H9 (cell line): ENCODE data around the gene MYCBPAP. TPM values are rescaled to one million over a fixed set of nuclear protein-coding genes. Genes with fewer than 3 reads are reported as not detected.
A peak's percentile ranks its signal among the peaks of the same experiment; 100 is the strongest.

Experiments used
- DNase-seq: peaks from one replicate; pipeline ENCODE4 v3.0.0-alpha.2; 2017
- H2AFZ ChIP-seq: one replicate; pipeline ENCODE4 v1.6.1; 2013; ENCODE audit warnings: mild to moderate bottlenecking, low read length, control low read depth, moderate library complexity
- H2AK5ac ChIP-seq: 2 replicates; pipeline ENCODE4 v1.6.1; 2013; ENCODE audit warnings: low read length, control low read depth, mixed read lengths; ENCODE audit not compliant: insufficient read length
- H2BK120ac ChIP-seq: one replicate; pipeline ENCODE4 v1.6.1; 2013; ENCODE audit warnings: low read depth, mild to moderate bottlenecking, low read length, control low read depth, inconsistent platforms; ENCODE audit not compliant: poor library complexity, severe bottlenecking
- H2BK12ac ChIP-seq: 2 replicates; pipeline ENCODE4 v1.6.1; 2013; ENCODE audit warnings: low read length, control low read depth, mixed read lengths, low read depth; ENCODE audit not compliant: insufficient read length
- H2BK15ac ChIP-seq: 2 replicates; pipeline ENCODE4 v1.6.1; 2013; ENCODE audit warnings: low read depth, low read length, control low read depth
- H2BK20ac ChIP-seq: one replicate; pipeline ENCODE4 v1.6.1; 2013; ENCODE audit warnings: low read depth, mild to moderate bottlenecking, low read length, control low read depth, inconsistent platforms; ENCODE audit not compliant: poor library complexity, severe bottlenecking
- H2BK5ac ChIP-seq: 2 replicates; pipeline ENCODE4 v1.6.1; 2013; ENCODE audit warnings: low read length, control low read depth, mixed read lengths; ENCODE audit not compliant: insufficient read length
- H3K14ac ChIP-seq: 2 replicates; pipeline ENCODE4 v1.6.1; 2013; ENCODE audit warnings: low read length, control low read depth; ENCODE audit not compliant: insufficient read depth
- H3K18ac ChIP-seq: 2 replicates; pipeline ENCODE4 v1.6.1; 2013; ENCODE audit warnings: low read depth, mild to moderate bottlenecking, mixed read lengths, low read length, control low read depth; ENCODE audit not compliant: insufficient read length
- H3K23ac ChIP-seq: 2 replicates; pipeline ENCODE4 v1.6.1; 2013; ENCODE audit warnings: low read length, control low read depth, mixed read lengths, low read depth; ENCODE audit not compliant: insufficient read length
- H3K23me2 ChIP-seq: 2 replicates; pipeline ENCODE4 v1.6.1; 2013; ENCODE audit warnings: low read depth, mild to moderate bottlenecking, mixed read lengths, low read length, control low read depth; ENCODE audit not compliant: insufficient read length, poor library complexity, severe bottlenecking
- H3K27ac ChIP-seq: 2 replicates; pipeline ENCODE4 v1.5.1; 2013; ENCODE audit warnings: low read length, control low read depth, mixed read lengths, low read depth; ENCODE audit not compliant: insufficient read length
- H3K27me3 ChIP-seq: 2 replicates; pipeline ENCODE4 v1.6.1; 2013; ENCODE audit warnings: low read length, control low read depth, inconsistent platforms; ENCODE audit not compliant: insufficient read depth
- H3K4ac ChIP-seq: 2 replicates; pipeline ENCODE4 v1.6.1; 2013; ENCODE audit warnings: low read depth, mild to moderate bottlenecking, control low read depth, inconsistent platforms, low read length, moderate library complexity
- H3K4me1 ChIP-seq: 2 replicates; pipeline ENCODE4 v1.6.1; 2013; ENCODE audit warnings: low read length, control low read depth, inconsistent platforms; ENCODE audit not compliant: insufficient read depth
- H3K4me2 ChIP-seq: 2 replicates; pipeline ENCODE4 v1.6.1; 2013; ENCODE audit warnings: low read length, control low read depth, mixed read lengths; ENCODE audit not compliant: insufficient read length, insufficient read depth
- H3K56ac ChIP-seq: 2 replicates; pipeline ENCODE4 v1.6.1; 2013; ENCODE audit warnings: low read depth, mild to moderate bottlenecking, mixed read lengths, low read length, control low read depth; ENCODE audit not compliant: insufficient read length
- H3K79me1 ChIP-seq: 2 replicates; pipeline ENCODE4 v1.6.1; 2013; ENCODE audit warnings: low read depth, mild to moderate bottlenecking, moderate library complexity, low read length, control low read depth, inconsistent platforms; ENCODE audit not compliant: insufficient read depth, poor library complexity, severe bottlenecking
- H3K79me2 ChIP-seq: 2 replicates; pipeline ENCODE4 v1.6.1; 2013; ENCODE audit warnings: low read length, control low read depth, inconsistent platforms; ENCODE audit not compliant: insufficient read depth
- H3K9ac ChIP-seq: 2 replicates; pipeline ENCODE4 v1.6.1; 2013; ENCODE audit warnings: low read length, control low read depth, mixed read lengths; ENCODE audit not compliant: insufficient read length; ENCODE audit errors: extremely low read depth
- H3K9me3 ChIP-seq: one replicate; pipeline ENCODE4 v1.6.1; 2013; ENCODE audit warnings: low read depth, low read length, inconsistent platforms; ENCODE audit not compliant: control insufficient read depth
- H3T11ph ChIP-seq: one replicate; pipeline ENCODE4 v1.6.1; 2013; ENCODE audit warnings: mild to moderate bottlenecking, low read length, control low read depth, inconsistent platforms
- H4K20me1 ChIP-seq: one replicate; pipeline ENCODE4 v1.6.1; 2013; ENCODE audit not compliant: control insufficient read depth, insufficient read length, insufficient read depth
- H4K5ac ChIP-seq: 2 replicates; pipeline ENCODE4 v1.6.1; 2013; ENCODE audit warnings: low read depth, mild to moderate bottlenecking, mixed read lengths, low read length, control low read depth; ENCODE audit not compliant: insufficient read length
- H4K8ac ChIP-seq: replicated peaks from 2 replicates; pipeline ENCODE4 v1.6.1; 2013; ENCODE audit warnings: low read length, control low read depth, mixed read lengths, low read depth; ENCODE audit not compliant: insufficient read length
- H4K91ac ChIP-seq: 2 replicates; pipeline ENCODE4 v1.6.1; 2013; ENCODE audit warnings: low read depth, mild to moderate bottlenecking, moderate library complexity, mixed read lengths, low read length, control low read depth; ENCODE audit not compliant: insufficient read length
- H3K27ac Mint-ChIP-seq, 3 experiments: 2 replicates in 2 of 3; 3 replicates in 1 of 3; pipeline ENCODE4 v1.8.0; 2020 to 2021; ENCODE audit warnings: mixed read lengths in 3 of 3, mild to moderate bottlenecking in 1 of 3, moderate library complexity in 1 of 3
- H3K27me3 Mint-ChIP-seq: 2 replicates; pipeline ENCODE4 v1.8.0; 2021; ENCODE audit warnings: low read depth, mild to moderate bottlenecking, moderate library complexity, mixed read lengths
- H3K36me3 Mint-ChIP-seq, 3 experiments: 2 replicates in 2 of 3; 3 replicates in 1 of 3; pipeline ENCODE4 v1.8.0; 2020 to 2021; ENCODE audit warnings: low read depth in 3 of 3, mixed read lengths in 3 of 3; ENCODE audit not compliant: insufficient read depth in 1 of 3
- H3K4me1 Mint-ChIP-seq, 2 experiments: 2 replicates each; pipeline ENCODE4 v1.8.0; 2020; ENCODE audit warnings: mixed read lengths in 2 of 2
- H3K4me3 Mint-ChIP-seq, 2 experiments: 2 replicates in 1 of 2; 3 replicates in 1 of 2; pipeline ENCODE4 v1.8.0; 2020 to 2021; ENCODE audit warnings: mild to moderate bottlenecking in 2 of 2, mixed read lengths in 2 of 2, moderate library complexity in 1 of 2
- H3K9me3 Mint-ChIP-seq, 2 experiments: 2 replicates in 1 of 2; 3 replicates in 1 of 2; pipeline ENCODE4 v1.8.0; 2020; ENCODE audit warnings: mild to moderate bottlenecking in 2 of 2, mixed read lengths in 2 of 2, moderate library complexity in 1 of 2
- WGBS: extraction: QIAGEN DNeasy Blood & Tissue Kit; methylation state at CpG from one replicate; pipeline ENCODE4 v1.1.7; 2013; ENCODE audit warnings: missing lambda C conversion rate, low lambda C conversion rate, mixed read lengths; ENCODE audit not compliant: insufficient read length; ENCODE audit errors: extremely low coverage; 5-methylcytosine and 5-hydroxymethylcytosine counted together
- total RNA-seq: library from RNA; stranded (reverse); gene quantifications from 2 replicates; pipeline ENCODE4 v1.2.1, GENCODE V29; 2021
- TF ChIP-seq, protein P1 (sequence below): fragments of 200-600 bp; sonication (generic); conservative IDR thresholded peaks from 3 replicates; pipeline ENCODE4 v1.8.0; 2021; ENCODE audit warnings: antibody characterized with exemption, mild to moderate bottlenecking

Gene MYCBPAP
- total RNA-seq, 1 experiment from 2014 or later = 1.7 TPM

DNA sequence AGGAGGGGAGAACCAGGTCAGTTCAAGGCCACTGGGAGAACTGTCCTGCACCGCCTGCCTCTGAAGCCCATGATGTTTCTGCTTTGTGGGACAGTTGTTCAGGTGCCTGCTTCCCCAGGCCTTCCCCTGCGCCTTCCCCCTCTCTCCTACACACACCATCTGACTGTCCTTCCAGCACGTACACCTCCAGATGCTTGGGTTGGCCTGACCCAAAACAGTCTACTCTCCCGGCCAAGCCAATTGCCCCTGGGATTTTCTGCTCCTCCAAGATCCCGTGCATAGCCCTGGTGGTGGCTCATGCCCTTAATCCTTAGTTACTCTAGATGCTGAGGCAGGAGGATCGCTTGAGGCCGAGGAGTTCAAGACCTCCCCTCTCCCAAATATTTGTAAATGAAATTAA lies 30.3 kb upstream of the MYCBPAP start:
- Histone ChIP-seq H3T11ph (no peak overlapping the region), H2BK120ac (no peak overlapping the region), H2AK5ac (no peak overlapping the region), H2BK20ac (no peak overlapping the region), H3K79me2 (no peaks in the 10 kb centered on the region), H3K27me3 (no peaks in the 10 kb centered on the region; the same call in 1 of the 2 replicates), H4K91ac (no peak overlapping the region), H3K23me2 (no peaks in the 10 kb centered on the region), H3K14ac (no peak overlapping the region), H2BK15ac (no peak overlapping the region), H4K20me1 (no peaks in the 10 kb centered on the region), H3K18ac (no peak overlapping the region), H3K9me3 (no peaks in the 10 kb centered on the region), H4K8ac (no peak overlapping the region), H4K5ac (no peak overlapping the region), H3K23ac (no peak overlapping the region), H3K9ac (no peak overlapping the region), H3K4me1 (no peaks in the 10 kb centered on the region), H2BK5ac (no peak overlapping the region), H2BK12ac (no peak overlapping the region), H3K56ac (no peak overlapping the region), H3K4ac (no peak overlapping the region), H3K4me2 (peak overlapping the region; percentile 75), H3K27ac (no peak overlapping the region), H2AFZ (no peak overlapping the region), H3K79me1 (no peaks in the 10 kb centered on the region)
- Mint-ChIP-seq H3K27me3 (peaks cover 13% of the 10 kb centered on the region), H3K4me1 (peaks cover 12 to 16% of the 10 kb centered on the region in 2 experiments), H3K9me3 (no peaks in the 10 kb centered on the region), H3K4me3 (peak overlapping the region; percentile 68 to 82), H3K27ac (peak overlapping the region in 2 of 3 experiments; percentile 53 to 82; a peak in 1 of 7 replicates), H3K36me3 (peaks cover 2 to 15% (median 10%) of the 10 kb centered on the region in 3 experiments)
- TF ChIP-seq, protein P1, sequence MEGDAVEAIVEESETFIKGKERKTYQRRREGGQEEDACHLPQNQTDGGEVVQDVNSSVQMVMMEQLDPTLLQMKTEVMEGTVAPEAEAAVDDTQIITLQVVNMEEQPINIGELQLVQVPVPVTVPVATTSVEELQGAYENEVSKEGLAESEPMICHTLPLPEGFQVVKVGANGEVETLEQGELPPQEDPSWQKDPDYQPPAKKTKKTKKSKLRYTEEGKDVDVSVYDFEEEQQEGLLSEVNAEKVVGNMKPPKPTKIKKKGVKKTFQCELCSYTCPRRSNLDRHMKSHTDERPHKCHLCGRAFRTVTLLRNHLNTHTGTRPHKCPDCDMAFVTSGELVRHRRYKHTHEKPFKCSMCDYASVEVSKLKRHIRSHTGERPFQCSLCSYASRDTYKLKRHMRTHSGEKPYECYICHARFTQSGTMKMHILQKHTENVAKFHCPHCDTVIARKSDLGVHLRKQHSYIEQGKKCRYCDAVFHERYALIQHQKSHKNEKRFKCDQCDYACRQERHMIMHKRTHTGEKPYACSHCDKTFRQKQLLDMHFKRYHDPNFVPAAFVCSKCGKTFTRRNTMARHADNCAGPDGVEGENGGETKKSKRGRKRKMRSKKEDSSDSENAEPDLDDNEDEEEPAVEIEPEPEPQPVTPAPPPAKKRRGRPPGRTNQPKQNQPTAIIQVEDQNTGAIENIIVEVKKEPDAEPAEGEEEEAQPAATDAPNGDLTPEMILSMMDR = no peak
- DNase-seq = no peak
- no CpG with 5 or more reads among the region's 7 CpGs for WGBS
